Measurements from ENCODE around the gene KIAA1549.
A peak's percentile ranks its signal among the peaks of the same experiment; 100 is the strongest.

The KIAA1549 gene

GRCh38 chr7:138921277-138921676, 59.9 kb downstream of the KIAA1549 start:
- H3K4me3 ChIP-seq: no peak overlapping the region
- in situ Hi-C loops (cut with MboI; ENCODE audit: low sequenced_read_pairs): no loop called here
- H3K4me1 ChIP-seq: no peaks in the 10 kb centered on the region
- H3K9me3 ChIP-seq: no peaks in the 10 kb centered on the region
- H3K27me3 ChIP-seq (ENCODE audit: low read depth): no peaks in the 10 kb centered on the region
- no peak for DNase-seq (ENCODE audit: low spot score in 2 of 2)
- 0 out of 2 replicates have a peak, but pooled peaks cover 4% of the 10 kb centered on the region for H3K36me3 ChIP-seq (replicated peaks)

DNA sequence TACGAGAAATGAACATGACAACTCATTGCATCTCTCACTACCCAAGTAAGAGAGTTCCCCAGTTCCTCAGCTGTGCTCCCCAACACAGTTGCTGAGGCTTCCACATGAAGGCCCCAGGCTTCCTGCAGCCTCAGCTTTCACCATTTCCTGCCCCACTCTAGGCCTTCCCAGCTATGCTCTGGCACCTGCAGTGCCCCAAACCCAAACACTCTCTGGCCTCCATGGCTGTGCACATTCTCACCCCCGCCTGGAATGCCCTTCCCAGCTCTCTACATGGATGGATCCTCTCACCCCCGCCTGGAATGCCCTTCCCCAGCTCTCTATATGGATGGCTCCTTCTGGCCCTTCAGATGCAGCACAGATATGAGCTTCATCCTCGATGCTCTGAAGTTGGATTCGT, 61.3 kb downstream of the KIAA1549 start:
- in situ Hi-C loops (cut with MboI; ENCODE audit: low sequenced_read_pairs): no loop called here
- Histone ChIP-seq H3K4me1 (no peaks in the 10 kb centered on the region), H3K9me3 (no peaks in the 10 kb centered on the region), H3K4me3 (no peak overlapping the region), H3K36me3 (replicated peaks) (0 out of 2 replicates have a peak, but pooled peaks cover 4% of the 10 kb centered on the region), H3K27me3 (ENCODE audit: low read depth) (no peaks in the 10 kb centered on the region)
- DNase-seq (ENCODE audit: low spot score in 2 of 2): no peak

DNA sequence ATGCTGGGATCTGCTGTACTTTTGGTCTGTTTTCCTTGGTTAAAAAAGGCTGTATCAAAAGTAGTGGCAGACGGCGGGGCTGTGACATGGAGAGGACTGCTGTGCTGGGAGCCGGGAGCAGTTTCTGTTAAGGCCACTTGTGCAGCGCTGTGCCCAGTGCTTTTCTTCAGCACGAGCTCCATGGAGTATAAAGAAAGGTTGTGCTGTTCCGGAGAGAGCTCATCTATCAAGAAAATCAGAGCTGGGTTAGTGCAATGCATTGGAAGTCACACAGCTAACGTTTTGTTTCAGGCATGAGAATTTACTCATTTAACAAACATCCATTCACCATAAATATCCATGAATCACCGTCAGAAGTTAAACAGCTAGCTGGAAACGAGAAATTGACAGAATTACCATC, 62.0 kb downstream of the KIAA1549 start:
- no peaks in the 10 kb centered on the region for H3K27me3 ChIP-seq (ENCODE audit: low read depth)
- 0 out of 2 replicates have a peak, but pooled peaks cover 4% of the 10 kb centered on the region for H3K36me3 ChIP-seq (replicated peaks)
- H3K9me3 ChIP-seq: no peaks in the 10 kb centered on the region
- H3K4me1 ChIP-seq: no peaks in the 10 kb centered on the region
- in situ Hi-C loops (cut with MboI; ENCODE audit: low sequenced_read_pairs): no loop called here
- H3K4me3 ChIP-seq: no peak overlapping the region
- DNase-seq (ENCODE audit: low spot score in 2 of 2): no peak

- Histone ChIP-seq H3K4me1 (no peaks in the 10 kb centered on the region), H3K4me3 (no peak overlapping the region), H3K36me3 (replicated peaks) (0 out of 2 replicates have a peak, but pooled peaks cover 4% of the 10 kb centered on the region), H3K27me3 (ENCODE audit: low read depth) (no peaks in the 10 kb centered on the region), H3K9me3 (no peaks in the 10 kb centered on the region)
- DNase-seq (ENCODE audit: low spot score in 2 of 2): no peak
- in situ Hi-C loops (cut with MboI; ENCODE audit: low sequenced_read_pairs): no loop called here
Observed at GRCh38 chr7:138918756-138919155, 62.4 kb downstream of the KIAA1549 start.

- H3K36me3 ChIP-seq (replicated peaks): 0 out of 2 replicates have a peak, but pooled peaks cover 4% of the 10 kb centered on the region
- no peak for DNase-seq (ENCODE audit: low spot score in 2 of 2)
- no peak overlapping the region for H3K4me3 ChIP-seq
- H3K27me3 ChIP-seq (ENCODE audit: low read depth): no peaks in the 10 kb centered on the region
- in situ Hi-C loops (cut with MboI; ENCODE audit: low sequenced_read_pairs): no loop called here
- H3K4me1 ChIP-seq: no peaks in the 10 kb centered on the region
- H3K9me3 ChIP-seq: no peaks in the 10 kb centered on the region
Observed at GRCh38 chr7:138918176-138918575, 63.0 kb downstream of the KIAA1549 start.

GRCh38 chr7:138917771-138918170, 63.4 kb downstream of the KIAA1549 start:
- no peak for DNase-seq (ENCODE audit: low spot score in 2 of 2)
- Histone ChIP-seq H3K36me3 (replicated peaks) (0 out of 2 replicates have a peak, but pooled peaks cover 4% of the 10 kb centered on the region), H3K4me1 (no peaks in the 10 kb centered on the region), H3K4me3 (no peak overlapping the region), H3K27me3 (ENCODE audit: low read depth) (no peaks in the 10 kb centered on the region), H3K9me3 (no peaks in the 10 kb centered on the region)
- in situ Hi-C loops (cut with MboI; ENCODE audit: low sequenced_read_pairs): no loop called here

DNA sequence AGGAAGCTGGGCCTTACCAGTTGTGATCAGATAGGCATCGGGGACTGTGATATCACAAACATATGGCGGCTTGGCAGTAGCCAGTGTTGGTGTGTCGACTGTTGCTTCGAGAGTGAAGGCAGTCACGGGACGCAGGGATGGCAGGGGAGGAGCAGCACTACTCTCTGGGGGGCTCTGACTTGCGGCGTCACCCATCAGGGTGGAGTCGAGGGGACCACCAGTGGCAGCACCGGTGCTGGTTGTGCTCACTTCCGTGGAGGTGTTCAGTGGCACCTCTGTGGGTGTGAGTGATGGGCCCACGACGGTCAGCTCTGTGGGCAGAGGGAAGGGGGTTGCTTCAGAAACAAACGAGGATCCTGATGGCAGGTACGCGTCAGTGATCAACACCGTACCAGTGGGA, 64.5 kb downstream of the KIAA1549 start:
- 0 out of 2 replicates have a peak, but pooled peaks cover 4% of the 10 kb centered on the region for H3K36me3 ChIP-seq (replicated peaks)
- DNase-seq (ENCODE audit: low spot score in 2 of 2): no peak
- no peaks in the 10 kb centered on the region for H3K4me1 ChIP-seq
- in situ Hi-C loops (cut with MboI; ENCODE audit: low sequenced_read_pairs): no loop called here
- no peaks in the 10 kb centered on the region for H3K9me3 ChIP-seq
- H3K27me3 ChIP-seq (ENCODE audit: low read depth): no peaks in the 10 kb centered on the region
- no peak overlapping the region for H3K4me3 ChIP-seq

DNA sequence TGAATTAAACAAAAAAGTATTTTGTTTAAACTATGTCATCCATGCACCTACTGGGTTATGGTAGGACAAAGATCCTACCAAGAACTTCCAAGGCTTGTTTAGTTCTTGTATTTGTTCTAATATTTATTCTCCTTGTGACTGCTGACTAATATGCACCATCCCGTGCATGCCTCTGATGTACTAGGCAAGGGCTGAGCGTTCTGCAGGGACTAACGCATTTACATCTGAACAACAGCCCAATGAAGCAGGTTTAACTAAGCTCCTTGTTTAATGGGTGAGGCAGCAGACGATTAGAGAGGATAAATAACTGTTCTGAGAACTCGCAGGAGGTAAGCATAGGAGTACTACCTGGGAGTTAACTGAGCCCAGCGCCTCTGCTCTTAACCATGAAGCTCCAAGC, 64.9 kb downstream of the KIAA1549 start:
- no peak for DNase-seq (ENCODE audit: low spot score in 2 of 2)
- Histone ChIP-seq H3K4me3 (no peak overlapping the region), H3K27me3 (ENCODE audit: low read depth) (no peaks in the 10 kb centered on the region), H3K36me3 (replicated peaks) (0 out of 2 replicates have a peak, but pooled peaks cover 4% of the 10 kb centered on the region), H3K4me1 (no peaks in the 10 kb centered on the region), H3K9me3 (no peaks in the 10 kb centered on the region)
- in situ Hi-C loops (cut with MboI; ENCODE audit: low sequenced_read_pairs): no loop called here

- in situ Hi-C loops (cut with MboI; ENCODE audit: low sequenced_read_pairs): no loop called here
Observed at GRCh38 chr7:138913783-138914182, 67.4 kb downstream of the KIAA1549 start.

GRCh38 chr7:138911007-138911406, 70.2 kb downstream of the KIAA1549 start:
- in situ Hi-C loops (cut with MboI; ENCODE audit: low sequenced_read_pairs): no loop called here
- Histone ChIP-seq H3K4me1 (no peaks in the 10 kb centered on the region), H3K36me3 (replicated peaks) (peaks cover 1% of the 10 kb centered on the region), H3K4me3 (no peak overlapping the region), H3K9me3 (no peaks in the 10 kb centered on the region), H3K27me3 (ENCODE audit: low read depth) (no peaks in the 10 kb centered on the region)
- DNase-seq (ENCODE audit: low spot score in 2 of 2): no peak

More at GRCh38 chr7:138913783-138914182, 67.4 kb downstream of the KIAA1549 start:
- H3K4me3 ChIP-seq: no peak overlapping the region
- no peak for DNase-seq (ENCODE audit: low spot score in 2 of 2)
- no peaks in the 10 kb centered on the region for H3K27me3 ChIP-seq (ENCODE audit: low read depth)
- peaks cover 4% of the 10 kb centered on the region; the same call in 1 of the 2 replicates for H3K36me3 ChIP-seq (replicated peaks)
- H3K9me3 ChIP-seq: no peaks in the 10 kb centered on the region
- no peaks in the 10 kb centered on the region for H3K4me1 ChIP-seq

DNA sequence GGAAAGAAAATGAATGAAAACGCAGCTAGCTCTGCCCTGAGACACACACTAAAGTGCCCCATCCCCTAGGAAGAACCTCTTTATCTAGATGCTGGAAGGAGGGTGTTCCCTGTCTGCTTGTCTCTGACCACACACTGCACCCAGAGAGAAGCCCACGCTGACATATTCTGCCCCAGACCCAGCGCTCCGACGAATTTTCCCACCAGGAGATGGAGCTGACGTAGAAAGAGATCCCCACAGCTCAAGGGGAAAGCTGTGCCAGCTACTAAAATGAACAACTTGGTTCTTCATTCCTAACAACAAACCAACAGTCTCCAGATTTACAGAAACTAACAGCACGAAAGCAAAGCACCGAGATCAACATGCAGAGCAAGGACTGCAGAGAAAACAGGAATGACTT, 73.3 kb downstream of the KIAA1549 start:
- no peak for DNase-seq (ENCODE audit: low spot score in 2 of 2)
- no peak overlapping the region for H3K4me3 ChIP-seq
- 0 out of 2 replicates have a peak, but pooled peaks cover 5% of the 10 kb centered on the region for H3K4me1 ChIP-seq
- peaks cover 9% of the 10 kb centered on the region for H3K36me3 ChIP-seq (replicated peaks)
- H3K27me3 ChIP-seq (ENCODE audit: low read depth): no peaks in the 10 kb centered on the region
- in situ Hi-C loops (cut with MboI; ENCODE audit: low sequenced_read_pairs): no loop called here
- no peaks in the 10 kb centered on the region for H3K9me3 ChIP-seq

DNA sequence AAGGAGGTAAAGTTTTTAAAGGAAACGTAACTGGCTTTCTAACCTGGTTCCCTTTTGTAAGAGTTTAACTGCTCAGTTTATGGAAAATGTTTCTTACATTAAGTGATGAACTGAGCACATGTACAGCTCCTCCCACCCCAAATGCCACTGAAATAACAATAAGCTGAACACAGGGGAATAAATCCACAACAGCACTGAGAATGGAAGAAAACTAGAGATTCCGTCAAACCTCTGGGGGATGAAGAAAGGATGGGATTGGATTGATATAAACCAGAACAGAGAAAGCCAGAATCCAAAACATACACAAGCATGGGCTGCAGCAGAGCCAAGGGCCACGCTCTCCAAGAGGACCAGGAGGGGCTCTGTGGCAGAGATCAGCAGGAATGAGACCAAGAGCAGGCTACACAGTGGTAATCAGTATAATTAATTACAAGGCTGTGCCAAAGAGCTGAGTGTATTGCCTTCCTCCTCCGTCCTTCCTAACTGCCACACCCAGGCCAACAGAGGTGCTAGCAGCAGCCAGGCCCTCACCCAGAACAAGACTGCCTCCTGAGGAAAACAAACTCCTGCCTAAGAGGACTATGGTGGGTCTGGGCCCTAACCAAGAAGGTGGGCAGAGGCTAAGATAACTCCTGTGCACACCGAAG, 73.9 kb downstream of the KIAA1549 start:
- DNase-seq (ENCODE audit: low spot score in 2 of 2): no peak
- H3K4me1 ChIP-seq: 0 out of 2 replicates have a peak, but pooled peaks cover 5% of the 10 kb centered on the region
- no peak overlapping the region for H3K4me3 ChIP-seq
- in situ Hi-C loops (cut with MboI; ENCODE audit: low sequenced_read_pairs): no loop called here
- no peaks in the 10 kb centered on the region for H3K27me3 ChIP-seq (ENCODE audit: low read depth)
- H3K36me3 ChIP-seq (replicated peaks): peaks cover 9% of the 10 kb centered on the region
- H3K9me3 ChIP-seq: no peaks in the 10 kb centered on the region

DNA sequence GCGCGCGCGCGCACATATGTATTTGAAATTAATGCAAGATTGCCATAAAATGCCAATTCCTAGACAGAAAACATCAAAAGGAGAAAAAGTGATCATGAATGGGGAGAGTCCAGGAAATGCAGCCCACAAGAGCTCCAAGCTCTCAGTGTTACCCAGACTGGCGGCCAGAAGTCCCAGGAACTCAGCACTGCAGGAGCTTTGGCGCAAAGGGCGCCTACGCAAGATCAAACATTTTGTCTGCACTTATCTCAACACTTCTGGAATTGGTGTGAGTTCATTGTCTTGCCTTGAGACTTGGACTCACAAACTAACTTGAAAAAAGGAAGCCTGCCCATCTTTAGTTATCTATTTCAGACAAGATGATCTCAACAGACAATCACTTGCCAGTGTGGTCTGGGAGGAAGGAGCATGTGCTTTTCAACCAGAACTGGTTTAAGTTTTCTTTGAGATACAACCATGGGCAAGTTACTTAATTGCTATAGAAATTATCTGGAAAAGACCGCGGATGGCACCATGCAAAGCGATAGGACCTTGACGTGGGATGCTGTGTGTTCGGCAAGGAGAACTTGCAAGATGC, 77.2 kb downstream of the KIAA1549 start:
- DNase-seq (ENCODE audit: low spot score in 2 of 2): no peak
- 0 out of 2 replicates have a peak, but pooled peaks cover 5% of the 10 kb centered on the region for H3K4me1 ChIP-seq
- in situ Hi-C loops (cut with MboI; ENCODE audit: low sequenced_read_pairs): no loop called here
- H3K27me3 ChIP-seq (ENCODE audit: low read depth): no peaks in the 10 kb centered on the region
- peaks cover 11% of the 10 kb centered on the region for H3K36me3 ChIP-seq (replicated peaks)
- H3K4me3 ChIP-seq: no peak overlapping the region
- no peaks in the 10 kb centered on the region for H3K9me3 ChIP-seq

- in situ Hi-C loops (cut with MboI; ENCODE audit: low sequenced_read_pairs): no loop called here
- H3K4me1 ChIP-seq: 0 out of 2 replicates have a peak, but pooled peaks cover 5% of the 10 kb centered on the region
- H3K36me3 ChIP-seq (replicated peaks): peaks cover 14% of the 10 kb centered on the region
- DNase-seq (ENCODE audit: low spot score in 2 of 2): peak; percentile 18 to 32
- H3K27me3 ChIP-seq (ENCODE audit: low read depth): no peaks in the 10 kb centered on the region
- H3K4me3 ChIP-seq: no peak overlapping the region
- no peaks in the 10 kb centered on the region for H3K9me3 ChIP-seq
Observed at GRCh38 chr7:138903186-138903820, 77.9 kb downstream of the KIAA1549 start.
